MCF 10A (cell line): Measurements from ENCODE around the gene CFAP46. TPM values are rescaled to one million over a fixed set of nuclear protein-coding genes. Genes with fewer than 3 reads are reported as not detected.

Experiments used
- BruUV-seq: library from RNA; stranded (reverse); fragments of 400-500 nt; replicated peaks from 2 replicates; lab custom pipeline; 2021; lab: Mats Ljungman, UMichigan
- CTCF ChIA-PET: fragments of 300-600 bp; sonication (Branson Sonifier 250); formaldehyde crosslinking; extraction: SDS; loops from one replicate; lab custom pipeline; 2021; ENCODE audit warnings: antibody characterized with exemption, inconsistent platforms; lab: Yijun Ruan, JAX
- POLR2A ChIA-PET: fragments of 300-600, 350-650 bp; sonication (Branson Sonifier 250); formaldehyde crosslinking; extraction: SDS; loops from one replicate; lab custom pipeline; 2020; ENCODE audit warnings: antibody characterized with exemption, inconsistent platforms; lab: Yijun Ruan, JAX
- DNase-seq: peaks from one replicate; pipeline ENCODE4 v3.0.0-alpha.2; 2018; ENCODE audit not compliant: unreplicated experiment
- H3K27ac Mint-ChIP-seq: one replicate; pipeline ENCODE4 v1.8.0; 2022; ENCODE audit warnings: mild to moderate bottlenecking, low read depth, mixed read lengths; ENCODE audit not compliant: unreplicated experiment
- H3K27me3 Mint-ChIP-seq: one replicate; pipeline ENCODE4 v1.8.0; 2022; ENCODE audit warnings: mixed read lengths; ENCODE audit not compliant: insufficient read depth, unreplicated experiment
- H3K36me3 Mint-ChIP-seq: one replicate; pipeline ENCODE4 v1.8.0; 2022; ENCODE audit warnings: mild to moderate bottlenecking, moderate library complexity, mixed read lengths; ENCODE audit not compliant: insufficient read depth, unreplicated experiment
- H3K4me1 Mint-ChIP-seq: one replicate; pipeline ENCODE4 v1.8.0; 2022; ENCODE audit warnings: mixed read lengths; ENCODE audit not compliant: insufficient read depth, unreplicated experiment
- H3K4me3 Mint-ChIP-seq: one replicate; pipeline ENCODE4 v1.8.0; 2022; ENCODE audit warnings: mild to moderate bottlenecking, moderate library complexity, mixed read lengths; ENCODE audit not compliant: unreplicated experiment
- H3K9me3 Mint-ChIP-seq: one replicate; pipeline ENCODE4 v1.8.0; 2022; ENCODE audit warnings: mixed read lengths; ENCODE audit not compliant: unreplicated experiment
- CTCF ChIP-seq: fragments of 200-600 bp; IDR thresholded peaks from one replicate; pipeline ENCODE4 v1.8.0; 2022; ENCODE audit warnings: antibody characterized with exemption, mild to moderate bottlenecking; ENCODE audit not compliant: unreplicated experiment
- intact Hi-C: fragments of 100-400 bp; cut with micrococcal nuclease; formaldehyde crosslinking; loops from 2 replicates; pipeline ENCODE4 v1.14.1; 2022
- total RNA-seq: library from RNA; stranded (reverse); gene quantifications from 2 replicates; pipeline ENCODE4 v1.2.3, GENCODE V29; 2022

The CFAP46 gene
- total RNA-seq, 1 experiment from 2014 or later = 0.33 TPM

GRCh38 chr10:132977807-132978206 is 35.4 kb upstream of the CFAP46 start:
- no peaks in the 10 kb centered on the region for H3K4me1 Mint-ChIP-seq
- ChIA-PET POLR2A (interaction anchor here (0.7 kb wide), 1 partner anchor 44 kb away, joined by 3 read pairs; no protein-coding TSS in a partner anchor), CTCF (interaction anchor here (0.6 kb wide), 1 partner anchor 228 kb away, joined by 3 read pairs; no protein-coding TSS in a partner anchor)
- TF ChIP-seq CTCF = no peak
- intact Hi-C loops = no loop called here
- no peaks in the 10 kb centered on the region for H3K9me3 Mint-ChIP-seq
- DNase-seq = no peak
- no peak overlapping the region for H3K4me3 Mint-ChIP-seq
- H3K27ac Mint-ChIP-seq = no peak overlapping the region
- no TSS peak for BruUV-seq
- peaks cover 2% of the 10 kb centered on the region for H3K27me3 Mint-ChIP-seq
- H3K36me3 Mint-ChIP-seq = no peaks in the 10 kb centered on the region

- POLR2A ChIA-PET = no interaction called here
- Mint-ChIP-seq H3K4me3 (no peak overlapping the region), H3K27ac (no peak overlapping the region), H3K27me3 (peaks cover 9% of the 10 kb centered on the region), H3K36me3 (no peaks in the 10 kb centered on the region), H3K4me1 (no peaks in the 10 kb centered on the region), H3K9me3 (no peaks in the 10 kb centered on the region)
- intact Hi-C loops = no loop called here
- no peak for TF ChIP-seq CTCF
- no peak for DNase-seq
- CTCF ChIA-PET = no interaction called here
- no TSS peak for BruUV-seq
These were observed 34.7 kb upstream of the CFAP46 start for GRCh38 chr10:132977076-132977475.

GRCh38 chr10:132975831-132976682 is 33.7 kb upstream of the CFAP46 start:
- Mint-ChIP-seq H3K9me3 (no peaks in the 10 kb centered on the region), H3K27ac (no peak overlapping the region), H3K4me3 (no peak overlapping the region), H3K27me3 (peaks cover 19% of the 10 kb centered on the region), H3K36me3 (no peaks in the 10 kb centered on the region), H3K4me1 (no peaks in the 10 kb centered on the region)
- CTCF ChIA-PET = interaction anchor here (0.7 kb wide), 1 partner anchor 9 kb away, joined by 4 read pairs; no protein-coding TSS in a partner anchor
- intact Hi-C loops = no loop called here
- POLR2A ChIA-PET = no interaction called here
- no TSS peak for BruUV-seq
- no peak for DNase-seq
- no peak for TF ChIP-seq CTCF
